Measurements from ENCODE around the gene RAB11FIP3. TPM values are rescaled to one million over a fixed set of nuclear protein-coding genes. Genes with fewer than 3 reads are reported as not detected.
A peak's percentile ranks its signal among the peaks of the same experiment; 100 is the strongest.

The RAB11FIP3 gene
- total RNA-seq, 1 experiment from 2014 or later: 12.8 TPM

- ATAC-seq: peak; percentile 67
- Histone ChIP-seq H3K4me3 (replicated peaks in 1 of 2; ENCODE audit: low read depth in 1 of 2, low read length in 2 of 2) (peak overlapping the region; percentile 49 to 65), H3K9ac (ENCODE audit: low read length) (peak overlapping the region; percentile 82), H3K9me2 (ENCODE audit: insufficient read depth) (no peaks in the 10 kb centered on the region), H2AFZ (ENCODE audit: low read depth, low read length, poor library complexity, severe bottlenecking) (no peak overlapping the region), H4K20me1 (ENCODE audit: insufficient read depth) (no peaks in the 10 kb centered on the region), H3K36me3 (ENCODE audit: control insufficient read depth in 1 of 2, insufficient read depth in 2 of 2, low read length in 2 of 2) (no peaks in the 10 kb centered on the region), H3K4me2 (ENCODE audit: low read length) (peak overlapping the region; percentile 85), H3K27ac (ENCODE audit: low read depth, low read length) (peak overlapping the region; percentile 81), H3K79me2 (ENCODE audit: insufficient read depth, low read length) (peaks cover 7% of the 10 kb centered on the region; the same call in 1 of the 2 replicates), H3K9me3 (ENCODE audit: control insufficient read depth in 1 of 2, insufficient read depth in 1 of 2, low read depth in 1 of 2, low read length in 2 of 2) (no peaks in the 10 kb centered on the region), H3K4me1 (ENCODE audit: control insufficient read depth in 1 of 2, insufficient read depth in 2 of 2, low read length in 2 of 2) (peaks cover 6 to 18% of the 10 kb centered on the region in 2 experiments; a peak in 3 of 4 replicates), H3K27me3 (ENCODE audit: insufficient read depth, low read length) (no peaks in the 10 kb centered on the region)
- POLR2A ChIA-PET: interaction anchor here (0.7 kb wide), 1 partner anchor 10 kb away, joined by 3 read pairs; no protein-coding TSS in a partner anchor
- TF ChIP-seq SIN3A (IDR thresholded peaks at IDR 0.05; ENCODE audit: low read depth) (peak; percentile 59; the same call in 1 of the 2 replicates), TCF7L2 (IDR thresholded peaks at IDR 0.05; ENCODE audit: borderline replicate concordance, extremely low read depth, insufficient read depth, insufficient read length) (peak; percentile 56), FOSL1 (IDR thresholded peaks at IDR 0.05; ENCODE audit: low read depth) (no peak), ZNF274 (IDR thresholded peaks at IDR 0.05; ENCODE audit: low read depth, low read length) (no peak), SP1 (IDR thresholded peaks at IDR 0.05; ENCODE audit: low read depth) (peak; percentile 39), SRF (IDR thresholded peaks at IDR 0.05; ENCODE audit: low read depth) (no peak), EGR1 (IDR thresholded peaks at IDR 0.05; ENCODE audit: low read depth) (no peak), ELF1 (IDR thresholded peaks at IDR 0.05; ENCODE audit: borderline replicate concordance, low read depth) (no peak; the same call in 1 of the 2 replicates), MAX (IDR thresholded peaks at IDR 0.05) (peak; percentile 94), POLR2AphosphoS5 (IDR thresholded peaks at IDR 0.05; ENCODE audit: low read depth, low read length) (peak; percentile 58), EZH2phosphoT487 (IDR thresholded peaks at IDR 0.05; ENCODE audit: borderline replicate concordance) (no peak)
- CTCF ChIA-PET: no interaction called here
- BruUV-seq (replicated peaks): no TSS peak
- intact Hi-C loops (cut with micrococcal nuclease): no loop called here
- RAD21 ChIA-PET (ENCODE audit: low non-redundant PET in 1 of 2, low total read pairs in 2 of 2, uncharacterized antibody in 2 of 2, unreplicated experiment in 2 of 2): no interaction called here
- peak; percentile 59 for DNase-seq (ENCODE audit: low read depth, low spot score)
Measured at GRCh38 chr16:383326-384051, 42.0 kb upstream of the RAB11FIP3 start.
